ENCODE data around the gene TBC1D22A. TPM values are rescaled to one million over a fixed set of nuclear protein-coding genes. Genes with fewer than 3 reads are reported as not detected.
A peak's percentile ranks its signal among the peaks of the same experiment; 100 is the strongest.

The TBC1D22A gene
- total RNA-seq, 1 donor from 2014 or later = 23.2 TPM

DNA sequence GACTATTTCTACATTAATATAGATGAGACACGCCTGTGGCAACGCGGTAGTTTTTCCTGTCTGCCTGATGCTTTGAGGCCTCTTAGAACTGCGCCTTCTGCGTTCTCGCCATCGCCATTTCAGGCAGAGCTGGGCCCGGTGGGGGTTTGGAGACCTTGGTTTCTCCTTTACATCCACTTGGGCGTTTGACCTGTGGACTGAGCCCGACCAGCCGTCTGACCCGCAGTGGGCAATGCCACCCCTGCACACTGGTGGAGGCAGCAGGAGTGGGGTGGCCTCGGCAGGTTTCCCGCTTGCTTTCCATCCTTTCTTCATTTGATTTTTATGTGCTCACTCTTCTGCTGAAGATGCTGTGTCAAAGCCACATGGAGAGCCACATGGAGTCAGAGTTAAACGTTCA lies 130.4 kb downstream of the TBC1D22A start:
- no peak for TF ChIP-seq CTCF (IDR thresholded peaks at IDR 0.05; ENCODE audit: unreplicated experiment)
- Mint-ChIP-seq H3K9me3 (ENCODE audit: low read depth) (no peaks in the 10 kb centered on the region), H3K27me3 (no peaks in the 10 kb centered on the region), H3K4me3 (ENCODE audit: low read depth) (no peak overlapping the region), H3K27ac (no peak overlapping the region), H3K36me3 (ENCODE audit: insufficient read depth) (peaks cover 15% of the 10 kb centered on the region), H3K4me1 (ENCODE audit: low read depth) (no peaks in the 10 kb centered on the region)
- DNase-seq (ENCODE audit: low spot score, unreplicated experiment) = no peak

GRCh38 chr22:46893281-46894020 lies 131.0 kb downstream of the TBC1D22A start:
- DNase-seq (ENCODE audit: low spot score, unreplicated experiment) = no peak
- no peak overlapping the region for H3K27ac Mint-ChIP-seq
- no peak for TF ChIP-seq CTCF (IDR thresholded peaks at IDR 0.05; ENCODE audit: unreplicated experiment)

GRCh38 chr22:46894081-46894671 lies 131.7 kb downstream of the TBC1D22A start:
- DNase-seq (ENCODE audit: low spot score, unreplicated experiment) = no peak
- H3K27ac Mint-ChIP-seq = no peak overlapping the region
- no peak overlapping the region for H3K4me3 Mint-ChIP-seq (ENCODE audit: low read depth)
- H3K4me1 Mint-ChIP-seq (ENCODE audit: low read depth) = peaks cover 2% of the 10 kb centered on the region
- H3K27me3 Mint-ChIP-seq = no peaks in the 10 kb centered on the region
- H3K9me3 Mint-ChIP-seq (ENCODE audit: low read depth) = no peaks in the 10 kb centered on the region
- H3K36me3 Mint-ChIP-seq (ENCODE audit: insufficient read depth) = peaks cover 15% of the 10 kb centered on the region
- TF ChIP-seq CTCF (IDR thresholded peaks at IDR 0.05; ENCODE audit: unreplicated experiment) = no peak

More at GRCh38 chr22:46893281-46894020, 131.0 kb downstream of the TBC1D22A start:
- H3K27me3 Mint-ChIP-seq = no peaks in the 10 kb centered on the region
- H3K4me3 Mint-ChIP-seq (ENCODE audit: low read depth) = no peak overlapping the region
- no peaks in the 10 kb centered on the region for H3K9me3 Mint-ChIP-seq (ENCODE audit: low read depth)
- peaks cover 15% of the 10 kb centered on the region for H3K36me3 Mint-ChIP-seq (ENCODE audit: insufficient read depth)
- no peaks in the 10 kb centered on the region for H3K4me1 Mint-ChIP-seq (ENCODE audit: low read depth)

DNA sequence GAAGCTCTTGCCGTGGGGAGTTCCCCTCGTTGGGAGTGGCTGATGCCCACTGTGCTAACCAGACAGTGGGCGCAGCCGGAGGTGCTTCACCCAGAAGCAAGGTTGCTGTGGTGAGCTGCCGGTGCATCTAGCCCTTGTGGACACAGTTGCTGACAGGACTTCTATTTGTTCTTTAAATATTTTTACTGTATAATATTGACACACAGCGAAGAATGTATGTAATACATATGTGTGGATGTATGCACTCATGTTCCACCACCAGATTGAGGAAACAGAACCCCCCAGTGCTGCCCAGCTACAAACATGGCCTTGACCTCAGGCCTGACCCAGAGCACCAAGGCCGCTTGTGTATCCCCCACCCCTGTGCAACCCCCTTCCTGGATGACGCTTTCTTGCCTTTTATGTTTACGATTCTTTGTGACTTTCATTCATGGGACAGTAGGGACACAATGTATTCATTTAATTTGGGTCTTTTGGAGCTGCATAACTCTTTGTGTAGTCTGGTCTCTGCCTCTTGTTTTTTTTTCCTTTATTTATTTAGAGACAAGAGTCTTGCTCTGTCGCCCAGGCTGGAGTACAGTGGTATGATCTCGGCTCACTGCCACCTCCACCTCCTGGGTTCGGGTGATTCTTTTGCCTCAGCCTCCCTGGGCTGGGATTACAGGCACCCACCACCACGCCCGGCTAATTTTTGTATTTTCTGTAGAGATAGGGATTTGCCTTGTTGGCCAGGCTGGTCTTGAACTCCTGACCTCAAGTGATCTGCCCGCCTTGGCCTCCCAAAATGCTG lies 132.6 kb downstream of the TBC1D22A start:
- Mint-ChIP-seq H3K36me3 (ENCODE audit: insufficient read depth) (peaks cover 15% of the 10 kb centered on the region), H3K4me3 (ENCODE audit: low read depth) (no peak overlapping the region), H3K4me1 (ENCODE audit: low read depth) (peaks cover 2% of the 10 kb centered on the region), H3K9me3 (ENCODE audit: low read depth) (no peaks in the 10 kb centered on the region), H3K27ac (peak overlapping the region; percentile 17), H3K27me3 (no peaks in the 10 kb centered on the region)
- DNase-seq (ENCODE audit: low spot score, unreplicated experiment) = no peak
- TF ChIP-seq CTCF (IDR thresholded peaks at IDR 0.05; ENCODE audit: unreplicated experiment) = no peak

GRCh38 chr22:46895753-46896152 lies 133.3 kb downstream of the TBC1D22A start:
- no peak for DNase-seq (ENCODE audit: low spot score, unreplicated experiment)
- TF ChIP-seq CTCF (IDR thresholded peaks at IDR 0.05; ENCODE audit: unreplicated experiment) = no peak
- Mint-ChIP-seq H3K36me3 (ENCODE audit: insufficient read depth) (peaks cover 15% of the 10 kb centered on the region), H3K27me3 (no peaks in the 10 kb centered on the region), H3K27ac (no peak overlapping the region), H3K4me3 (ENCODE audit: low read depth) (no peak overlapping the region), H3K4me1 (ENCODE audit: low read depth) (peaks cover 2% of the 10 kb centered on the region), H3K9me3 (ENCODE audit: low read depth) (no peaks in the 10 kb centered on the region)

All from progenitor cell of endocrine pancreas (in vitro differentiated cells).